Smooth muscle cell of the brain vasculature (primary cell): ENCODE results near the gene KDM6B.
"Not testable (repeated sequence)": the region's sequence is repeated elsewhere in the genome, so short reads cannot be mapped to it uniquely, and the experiment has no call there.

Source experiments
- DNase-seq: peaks from one replicate; pipeline ENCODE4 v3.0.0-alpha.2; 2012; ENCODE audit warnings: low read depth, low spot score

KDM6B gene

GRCh38 chr17:7852919-7853690 is 19.1 kb downstream of the KDM6B start:
- DNase-seq, result no peak

- DNase-seq, result no peak
Measured at GRCh38 chr17:7853691-7854038, 19.6 kb downstream of the KDM6B start.

- DNase-seq, result no peak
Measured at GRCh38 chr17:7854078-7854777, 20.2 kb downstream of the KDM6B start.

- no peak for DNase-seq
Measured at GRCh38 chr17:7854851-7855659, 21.0 kb downstream of the KDM6B start, which contains the start of gene TMEM88. Gene TMEM88, plus strand, starts transcription at chr17:7855066. Its CDS starts 9 bp downstream, at chr17:7855075.

- DNase-seq, result no peak
Measured at GRCh38 chr17:7855660-7856010, 21.6 kb downstream of the KDM6B start.

- no peak for DNase-seq
Measured at GRCh38 chr17:7856011-7856810, 22.2 kb downstream of the KDM6B start.

- peak; percentile 97 for DNase-seq
Measured at GRCh38 chr17:7856811-7857712, 23.0 kb downstream of the KDM6B start, which contains the start of gene NAA38. Gene NAA38, minus strand, starts transcription at chr17:7857559. Its CDS starts 96 bp downstream, at chr17:7857463.

- no peak for DNase-seq
Measured at GRCh38 chr17:7857713-7858521, 23.9 kb downstream of the KDM6B start, which contains the start of gene CYB5D1. Gene CYB5D1, plus strand, starts transcription at chr17:7858003. Its CDS starts 132 bp downstream, at chr17:7858135.

GRCh38 chr17:7858522-7858810 is 24.4 kb downstream of the KDM6B start:
- no peak for DNase-seq

- DNase-seq, result no peak
Measured at GRCh38 chr17:7859028-7859427, 25.0 kb downstream of the KDM6B start.

GRCh38 chr17:7862692-7863437 is 28.8 kb downstream of the KDM6B start:
- no peak for DNase-seq

- not testable (repeated sequence) for DNase-seq
Measured at GRCh38 chr17:7864384-7864783, 30.4 kb downstream of the KDM6B start.

GRCh38 chr17:7864995-7865650 is 31.1 kb downstream of the KDM6B start:
- DNase-seq, result no peak

- no peak for DNase-seq
Measured at GRCh38 chr17:7867881-7868329, 33.9 kb downstream of the KDM6B start.

- no peak for DNase-seq
Measured at GRCh38 chr17:7873051-7873450, 39.0 kb downstream of the KDM6B start.

GRCh38 chr17:7875804-7876370 is 41.9 kb downstream of the KDM6B start:
- no peak for DNase-seq

- no peak for DNase-seq
Measured at GRCh38 chr17:7878234-7878633, 44.2 kb downstream of the KDM6B start.
